HG03135 (cell line): Measurements from ENCODE around the gene FRMD8.

Source experiments
- ATAC-seq: cut with Tn5 transposase; IDR thresholded peaks from one replicate; pipeline ENCODE4 v1.9.1; 2021; ENCODE audit warnings: mild to moderate bottlenecking, moderate library complexity; ENCODE audit not compliant: unreplicated experiment

Gene FRMD8, protein sequence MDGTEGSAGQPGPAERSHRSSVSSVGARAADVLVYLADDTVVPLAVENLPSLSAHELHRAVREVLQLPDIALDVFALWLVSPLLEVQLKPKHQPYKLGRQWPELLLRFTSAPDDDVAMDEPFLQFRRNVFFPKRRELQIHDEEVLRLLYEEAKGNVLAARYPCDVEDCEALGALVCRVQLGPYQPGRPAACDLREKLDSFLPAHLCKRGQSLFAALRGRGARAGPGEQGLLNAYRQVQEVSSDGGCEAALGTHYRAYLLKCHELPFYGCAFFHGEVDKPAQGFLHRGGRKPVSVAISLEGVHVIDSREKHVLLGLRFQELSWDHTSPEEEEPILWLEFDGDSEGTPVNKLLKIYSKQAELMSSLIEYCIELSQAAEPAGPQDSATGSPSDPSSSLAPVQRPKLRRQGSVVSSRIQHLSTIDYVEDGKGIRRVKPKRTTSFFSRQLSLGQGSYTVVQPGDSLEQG

DNA sequence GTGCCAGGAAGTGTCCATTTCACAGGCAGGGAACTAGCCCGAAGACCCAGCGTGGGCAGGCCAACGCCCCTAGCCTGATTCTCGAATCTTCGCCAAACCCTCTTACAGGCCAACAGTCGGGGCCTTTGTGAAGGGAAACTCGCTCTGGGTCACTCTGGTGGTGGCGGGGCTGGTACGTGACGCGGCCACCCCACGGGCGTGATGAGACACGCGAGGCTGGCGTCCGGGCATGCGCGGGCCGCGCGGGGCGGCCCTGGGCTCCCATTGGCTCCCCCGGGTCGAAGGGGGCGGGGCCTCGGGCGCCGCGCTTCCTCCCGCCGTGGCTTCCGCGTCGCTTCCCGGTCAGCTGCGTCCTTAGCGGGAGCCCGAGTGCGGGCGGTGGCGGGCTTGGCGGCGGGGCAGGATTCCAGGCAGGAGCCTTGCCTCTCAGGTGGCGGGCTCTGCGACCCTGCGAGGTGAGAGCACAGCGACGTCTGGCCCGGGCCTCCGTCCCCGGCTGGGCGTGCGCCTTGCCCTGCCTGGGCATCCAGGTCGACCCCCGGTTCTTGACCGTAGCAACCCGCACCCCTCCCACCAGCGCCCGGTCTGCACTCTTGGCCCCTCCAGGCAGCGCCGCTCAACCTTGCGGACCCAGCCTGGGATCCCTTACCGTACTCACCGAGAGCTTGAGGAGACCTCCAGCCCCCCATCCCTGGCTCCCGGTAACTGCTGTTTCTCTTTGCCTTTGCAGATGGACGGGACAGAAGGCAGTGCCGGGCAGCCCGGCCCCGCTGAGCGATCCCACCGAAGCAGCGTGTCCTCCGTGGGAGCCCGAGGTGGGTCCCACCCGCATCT, at the start of gene FRMD8:
FRMD8 (plus strand) TSS at position 331 of the 834 bp plus-strand sequence; CDS start at position 731, 400 bp downstream.
- ATAC-seq = no peak

DNA sequence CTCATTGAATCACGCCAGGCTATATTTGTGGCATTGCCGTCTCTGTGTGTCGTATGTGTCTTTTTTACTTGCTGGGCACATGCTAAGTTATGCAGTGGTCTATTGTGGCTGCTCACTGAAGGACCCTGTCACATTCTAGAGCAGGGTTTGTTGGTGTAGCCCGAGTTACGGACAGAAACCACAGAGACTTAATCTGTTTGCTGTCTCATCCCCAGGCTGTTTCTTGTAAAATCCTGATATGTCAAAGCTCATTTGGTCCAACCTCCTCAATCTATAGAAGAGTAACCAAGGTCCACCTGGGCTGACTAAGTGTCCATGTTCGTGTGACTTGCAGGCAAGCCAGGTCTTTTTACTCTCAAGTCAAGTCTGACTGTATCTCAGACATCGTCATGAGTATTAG, 47.8 kb upstream of the FRMD8 start:
- no peak for ATAC-seq

DNA sequence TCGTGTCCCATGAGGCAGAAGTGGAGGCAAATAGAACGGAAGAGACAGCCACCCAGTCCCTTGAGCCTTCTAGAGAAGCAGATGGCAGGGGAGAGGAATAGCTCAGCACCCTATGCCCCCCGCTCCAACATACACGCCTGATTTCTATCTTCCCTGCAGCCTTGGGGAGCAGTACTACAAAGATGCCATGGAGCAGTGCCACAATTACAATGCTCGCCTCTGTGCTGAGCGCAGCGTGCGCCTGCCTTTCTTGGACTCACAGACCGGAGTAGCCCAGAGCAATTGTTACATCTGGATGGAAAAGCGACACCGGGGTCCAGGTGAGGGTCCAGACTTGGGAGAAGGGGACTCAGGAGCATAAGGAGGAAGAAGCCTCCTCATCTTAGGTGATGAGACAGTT, 46.2 kb upstream of the FRMD8 start:
- no peak for ATAC-seq

DNA sequence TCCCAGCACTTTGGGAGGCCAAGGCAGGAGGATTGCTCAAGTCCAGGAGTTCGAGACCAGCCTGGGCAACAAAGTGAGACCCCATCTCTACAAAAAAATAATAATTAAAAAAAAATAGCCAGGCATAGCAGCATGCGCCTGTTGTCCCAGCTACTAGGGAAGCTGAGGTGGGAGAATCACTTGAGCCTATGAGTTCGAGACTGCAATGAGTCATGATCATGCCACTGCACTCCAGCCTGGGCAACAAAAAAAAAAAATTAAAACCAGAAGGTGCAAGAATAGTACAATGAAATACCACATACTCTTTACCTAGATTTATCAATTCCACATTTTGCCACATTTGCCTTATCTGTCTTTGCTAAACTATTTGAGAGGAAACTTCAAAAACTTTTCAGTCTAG, 44.6 kb upstream of the FRMD8 start:
- ATAC-seq = no peak

DNA sequence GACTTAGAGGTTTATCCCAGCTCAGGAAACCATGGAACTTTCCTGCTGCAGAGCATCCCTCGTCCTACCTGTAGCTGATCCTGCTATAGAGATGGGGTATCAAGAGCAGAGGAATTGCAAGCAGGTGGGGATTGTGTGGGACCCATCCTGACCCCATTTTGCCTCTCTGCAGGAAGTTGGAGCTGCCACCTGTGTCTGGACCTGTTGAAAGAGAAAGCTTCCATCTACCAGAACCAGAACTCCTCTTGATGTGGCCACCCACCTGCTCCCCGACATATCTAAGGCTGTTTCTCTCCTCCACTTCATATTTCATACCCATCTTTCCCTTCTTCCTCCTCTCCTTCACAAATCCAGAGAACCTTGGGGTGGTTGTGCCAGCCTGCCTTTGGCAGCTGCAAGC, 34.9 kb upstream of the FRMD8 start:
- ATAC-seq = no peak

DNA sequence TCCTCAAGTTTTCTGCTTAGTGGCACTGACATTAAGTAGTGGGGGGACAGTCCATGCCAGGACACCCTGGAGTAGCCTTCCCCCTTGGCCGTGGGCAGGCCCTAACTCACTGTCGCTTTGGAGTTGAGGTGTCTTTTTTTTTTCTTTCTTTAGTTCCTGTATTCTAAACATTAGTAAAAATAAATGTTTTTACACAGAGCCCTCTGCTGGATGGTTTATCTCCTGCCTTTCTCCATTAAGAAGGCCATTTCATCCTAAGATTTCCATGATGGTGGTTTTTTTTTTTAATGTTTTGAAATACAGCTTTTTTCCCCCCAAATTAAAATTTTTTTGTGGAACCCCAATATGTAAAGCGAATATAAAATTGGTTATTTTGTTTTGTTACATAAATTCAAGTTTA, 33.7 kb upstream of the FRMD8 start:
- no peak for ATAC-seq

GRCh38 chr11:65353376-65353775, 33.1 kb upstream of the FRMD8 start:
- ATAC-seq = no peak

- no peak for ATAC-seq
Observed at GRCh38 chr11:65353900-65354264, 32.6 kb upstream of the FRMD8 start.

DNA sequence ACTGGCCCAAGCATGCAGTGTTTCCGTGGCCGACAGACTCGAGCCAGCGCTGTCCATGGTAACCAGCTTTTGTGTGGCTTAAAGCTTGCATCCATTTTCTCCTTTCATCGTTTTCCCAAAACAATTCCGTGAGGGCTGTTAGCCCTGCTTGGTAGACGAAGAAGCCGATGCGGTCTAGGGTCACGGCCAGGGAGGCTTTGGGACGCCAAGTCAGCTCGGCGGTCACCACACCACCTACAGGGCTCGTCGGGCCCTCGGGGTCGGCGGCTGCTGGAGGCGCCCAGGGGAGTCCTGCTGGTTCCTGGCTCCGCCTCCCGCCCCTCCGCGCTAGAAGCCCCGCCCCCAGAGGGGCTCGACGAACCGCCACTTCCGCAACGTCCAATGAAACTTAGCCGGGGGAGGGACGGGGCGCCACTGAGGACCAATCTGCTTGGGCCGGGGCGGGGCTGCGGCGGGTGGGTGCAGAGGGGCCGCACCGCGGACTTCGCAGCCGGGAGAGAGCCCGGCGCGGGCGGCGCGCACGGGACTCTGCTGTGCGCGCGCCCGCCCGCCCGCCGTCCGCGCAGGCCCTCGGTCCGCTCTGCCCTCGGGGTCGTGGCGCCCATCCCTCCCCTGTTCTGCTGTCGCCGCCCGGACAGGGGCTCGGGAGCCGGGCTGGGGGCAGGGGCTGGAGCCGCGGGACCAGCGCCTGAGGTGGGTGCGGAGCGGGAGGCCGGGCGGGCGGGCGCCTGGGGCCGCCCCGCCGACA, 32.0 kb upstream of the FRMD8 start, which contains the start of gene TIGD3:
TIGD3 (plus strand) TSS at position 487 of the 748 bp plus-strand sequence. CDS start 1,058 bp downstream, outside the sequence.
- ATAC-seq = peak; percentile 81

DNA sequence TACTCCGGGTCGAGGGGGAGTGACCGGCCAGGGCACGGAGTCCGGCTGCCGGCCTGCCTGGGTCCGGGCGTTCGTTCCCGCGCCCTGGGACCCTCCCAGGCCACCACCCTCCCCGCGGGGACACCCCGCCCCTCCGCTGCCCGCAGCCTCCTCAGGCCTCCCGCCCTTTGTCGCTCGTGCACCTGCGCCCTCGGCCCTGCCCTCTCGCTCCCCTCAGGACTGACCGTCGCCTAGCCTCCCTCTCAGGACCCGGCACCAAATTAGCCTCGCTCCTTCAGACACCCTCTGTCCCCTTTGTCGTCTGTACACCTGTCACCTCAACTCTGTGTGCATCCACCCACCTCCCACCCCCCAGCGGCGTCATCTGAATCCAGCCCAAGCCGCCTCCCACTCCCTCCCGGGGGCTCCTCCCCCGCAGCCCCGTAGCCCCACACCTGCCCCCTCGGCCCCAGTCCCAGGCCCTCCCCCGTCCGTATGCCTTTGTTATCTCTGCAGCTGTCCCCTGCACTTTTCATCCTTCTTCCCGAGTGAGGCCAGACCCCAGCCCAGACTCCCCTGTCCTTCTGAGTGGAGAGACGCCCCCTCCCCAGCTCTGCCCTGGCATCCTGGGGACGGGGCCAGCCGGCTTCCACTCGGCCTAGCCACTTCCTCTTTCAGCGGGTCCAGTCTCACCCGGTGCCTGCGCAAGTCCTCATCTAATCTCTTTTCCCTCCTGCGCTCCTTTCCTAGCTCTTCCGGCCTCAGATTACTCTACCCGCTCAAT, 31.2 kb upstream of the FRMD8 start:
- peak; percentile 28 for ATAC-seq

DNA sequence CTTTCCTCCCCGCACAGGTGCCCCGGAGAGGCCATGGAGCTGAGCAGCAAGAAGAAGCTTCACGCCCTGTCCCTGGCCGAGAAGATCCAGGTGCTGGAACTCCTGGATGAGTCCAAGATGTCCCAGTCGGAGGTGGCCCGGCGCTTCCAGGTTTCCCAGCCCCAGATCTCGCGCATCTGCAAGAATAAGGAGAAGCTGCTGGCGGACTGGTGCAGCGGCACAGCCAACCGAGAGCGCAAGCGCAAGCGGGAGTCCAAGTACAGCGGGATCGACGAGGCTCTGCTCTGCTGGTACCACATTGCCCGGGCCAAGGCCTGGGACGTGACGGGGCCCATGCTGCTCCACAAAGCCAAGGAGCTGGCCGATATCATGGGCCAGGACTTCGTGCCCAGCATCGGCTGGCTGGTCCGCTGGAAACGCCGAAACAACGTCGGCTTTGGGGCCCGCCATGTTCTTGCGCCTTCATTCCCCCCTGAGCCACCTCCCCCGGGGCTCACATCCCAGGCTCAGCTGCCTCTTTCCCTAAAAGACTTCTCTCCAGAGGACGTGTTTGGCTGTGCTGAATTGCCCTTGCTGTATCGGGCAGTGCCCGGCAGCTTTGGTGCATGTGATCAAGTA, 30.6 kb upstream of the FRMD8 start:
- no peak for ATAC-seq

DNA sequence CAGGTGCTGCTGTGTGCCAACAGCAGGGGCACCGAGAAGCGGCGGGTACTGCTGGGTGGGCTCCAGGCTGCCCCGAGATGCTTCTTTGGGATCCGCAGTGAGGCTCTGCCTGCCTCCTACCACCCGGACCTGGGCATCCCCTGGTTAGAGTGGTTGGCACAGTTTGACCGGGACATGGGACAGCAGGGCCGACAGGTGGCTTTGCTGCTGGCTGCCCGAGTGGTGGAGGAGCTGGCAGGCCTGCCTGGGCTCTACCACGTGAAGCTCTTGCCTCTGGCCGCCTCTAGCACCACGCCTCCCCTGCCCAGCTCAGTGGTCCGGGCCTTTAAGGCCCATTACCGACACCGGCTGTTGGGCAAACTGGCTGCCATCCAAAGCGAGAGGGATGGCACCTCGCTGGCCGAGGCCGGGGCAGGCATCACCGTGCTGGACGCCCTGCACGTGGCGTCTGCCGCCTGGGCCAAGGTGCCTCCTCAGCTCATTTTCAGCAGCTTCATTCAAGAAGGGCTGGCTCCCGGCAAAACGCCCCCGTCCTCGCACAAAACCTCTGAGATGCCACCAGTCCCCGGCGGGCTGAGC, 30.0 kb upstream of the FRMD8 start:
- no peak for ATAC-seq

DNA sequence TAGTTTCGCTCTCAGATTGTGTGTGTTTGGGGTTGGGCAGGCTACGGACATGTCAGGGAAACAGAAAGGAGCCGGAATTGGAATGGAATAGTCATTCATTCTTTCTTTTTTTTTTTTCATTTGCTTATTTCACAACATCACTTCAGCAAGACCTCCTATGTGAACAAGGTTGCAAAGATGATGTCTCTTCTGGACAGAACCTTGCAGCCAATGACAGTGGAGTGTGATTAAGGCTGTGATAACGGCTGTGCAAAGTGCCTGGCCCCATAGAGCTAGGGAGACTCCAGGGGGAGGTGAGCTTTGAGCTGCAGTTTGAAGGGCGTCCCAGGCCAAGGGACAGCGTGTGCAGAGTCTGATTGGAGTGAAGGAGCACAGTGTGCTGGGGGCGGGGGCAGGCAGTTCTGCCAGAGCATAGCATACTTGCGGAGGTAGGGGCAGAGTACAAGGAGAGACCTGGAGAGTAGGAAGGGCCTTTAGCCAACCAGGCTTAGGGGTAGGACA, 28.5 kb upstream of the FRMD8 start:
- no peak for ATAC-seq

DNA sequence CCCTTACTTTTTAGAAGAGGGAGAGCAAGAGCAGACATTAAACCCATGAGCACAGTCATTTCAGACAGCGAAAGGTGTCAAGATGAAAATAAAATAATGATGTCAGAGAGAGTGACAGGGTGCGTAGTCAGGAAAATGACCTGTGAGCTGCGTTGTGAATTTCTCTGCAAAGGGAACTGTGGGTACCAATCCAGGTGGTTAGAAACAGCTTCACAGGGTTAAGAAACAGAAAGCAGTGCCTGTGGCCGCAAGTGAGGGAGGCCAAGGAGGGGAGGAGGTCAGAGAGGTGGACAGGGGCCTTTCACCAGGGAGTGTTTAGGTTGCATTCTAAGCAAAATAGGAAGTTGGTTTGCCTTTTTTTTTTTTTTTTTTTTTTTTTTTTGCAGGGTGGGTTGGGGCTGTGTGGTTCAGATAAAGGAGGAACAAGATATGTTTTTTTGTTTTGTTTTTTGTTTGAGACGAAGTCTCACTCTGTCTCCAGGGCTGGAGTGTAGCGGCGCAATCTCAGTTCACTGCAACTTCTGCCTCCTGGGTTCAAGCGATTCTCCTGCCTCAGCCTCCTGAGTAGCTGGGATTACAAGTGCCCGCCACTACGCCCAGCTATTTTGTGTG, 24.0 kb upstream of the FRMD8 start:
- no peak for ATAC-seq

DNA sequence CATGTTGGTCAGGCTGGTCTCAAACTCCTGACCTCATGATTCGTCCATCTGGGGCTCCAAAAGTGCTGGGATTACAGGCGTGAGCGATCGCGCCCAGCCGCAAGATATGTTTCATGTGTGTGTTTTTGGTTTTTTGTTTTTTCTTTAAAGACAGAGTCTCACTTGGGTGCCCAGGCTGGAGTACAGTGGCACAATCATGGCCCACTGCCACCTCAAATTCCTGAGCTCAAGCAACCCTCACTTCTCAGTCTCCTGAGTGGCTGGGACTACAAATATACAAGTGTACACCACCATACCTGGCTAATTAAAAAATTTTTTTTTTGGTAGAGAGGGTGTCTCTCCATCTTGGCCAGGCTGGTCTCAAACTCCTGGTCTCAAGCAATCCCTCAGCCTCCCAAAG, 23.5 kb upstream of the FRMD8 start:
- no peak for ATAC-seq

DNA sequence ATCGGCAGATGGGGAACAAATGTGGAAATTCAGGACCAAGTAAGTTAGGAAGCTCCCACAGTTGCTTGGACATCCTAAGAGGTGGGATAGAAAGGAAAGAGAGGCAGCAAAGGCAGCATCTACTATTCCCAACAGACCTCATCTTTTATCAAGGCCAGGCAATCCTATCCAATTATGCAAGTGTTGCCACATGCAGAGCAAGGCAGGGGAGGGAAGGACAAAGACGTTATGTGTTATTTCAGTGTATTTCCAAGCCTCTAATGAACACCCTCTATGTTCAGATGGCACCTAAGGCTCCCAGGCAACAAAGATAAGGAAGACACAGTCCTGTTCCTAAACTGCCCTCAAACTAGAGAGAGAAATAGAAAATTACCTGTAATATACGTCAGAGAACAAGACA, 22.7 kb upstream of the FRMD8 start:
- ATAC-seq = no peak

DNA sequence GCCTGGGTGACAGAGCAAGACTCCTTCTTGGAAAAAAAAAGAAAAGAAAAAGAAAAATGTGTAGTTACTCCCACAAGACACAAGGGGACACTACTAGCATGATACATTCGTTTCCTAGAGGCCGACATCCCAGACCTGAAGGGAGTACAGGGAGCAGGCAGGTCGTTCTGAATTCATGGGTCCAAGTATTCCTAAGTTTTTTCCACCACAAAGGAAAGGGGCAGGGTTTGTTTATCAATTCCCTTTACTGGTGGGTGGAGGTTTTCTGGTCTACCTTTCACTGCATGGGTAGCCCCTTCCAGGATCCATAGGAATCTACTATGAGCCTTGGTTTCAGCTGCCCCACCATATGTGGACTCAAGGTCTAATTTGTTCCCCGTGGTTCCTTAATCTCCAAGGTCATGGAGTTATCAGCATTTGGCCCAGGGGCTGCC, 20.1 kb upstream of the FRMD8 start:
- no peak for ATAC-seq

GRCh38 chr11:65370659-65371049, 15.8 kb upstream of the FRMD8 start:
- no peak for ATAC-seq
